NCI-H345 (cell line): ENCODE data around the gene CD163L1.

Source experiments
- DNase-seq: peaks from one replicate; lab custom pipeline; 2025; lab: John Stamatoyannopoulos, UW

The CD163L1 gene

DNA sequence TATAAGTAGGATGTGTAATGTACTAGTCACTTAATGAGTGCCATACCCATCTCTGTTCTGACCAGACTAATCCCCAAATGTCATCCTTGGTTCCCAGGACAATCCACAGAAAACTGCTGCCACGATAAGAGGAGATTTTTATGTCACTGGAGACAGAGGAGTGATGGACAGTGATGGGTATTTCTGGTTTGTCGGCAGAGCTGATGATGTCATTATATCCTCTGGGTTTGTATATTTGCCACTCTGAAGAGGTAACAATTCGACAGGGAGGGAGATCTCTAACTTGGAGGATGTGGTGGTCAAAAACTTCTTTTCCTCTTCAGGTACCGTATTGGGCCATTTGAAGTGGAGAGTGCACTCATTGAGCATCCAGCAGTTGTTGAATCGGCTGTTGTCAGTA, 119.8 kb downstream of the CD163L1 start:
- DNase-seq: no peak

DNA sequence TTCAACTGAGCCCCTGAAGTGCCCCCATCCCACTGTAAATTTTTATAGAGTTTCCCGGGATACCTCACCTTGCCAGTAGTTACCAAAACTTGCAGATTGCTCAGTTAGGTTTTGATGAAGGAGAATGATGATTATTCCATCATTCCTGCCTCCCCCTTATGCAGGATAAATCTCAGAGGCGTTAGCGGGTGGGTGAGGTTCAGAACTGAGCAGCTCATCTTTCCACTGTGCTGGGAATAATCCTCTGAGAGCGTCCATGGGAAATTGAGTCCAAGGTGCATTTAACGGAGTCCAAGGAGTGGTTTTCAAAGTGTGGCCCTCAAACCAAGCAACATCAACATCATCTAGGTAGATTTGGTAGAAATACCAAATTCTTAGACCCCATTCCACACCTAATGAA, 121.4 kb downstream of the CD163L1 start:
- DNase-seq: no peak

DNA sequence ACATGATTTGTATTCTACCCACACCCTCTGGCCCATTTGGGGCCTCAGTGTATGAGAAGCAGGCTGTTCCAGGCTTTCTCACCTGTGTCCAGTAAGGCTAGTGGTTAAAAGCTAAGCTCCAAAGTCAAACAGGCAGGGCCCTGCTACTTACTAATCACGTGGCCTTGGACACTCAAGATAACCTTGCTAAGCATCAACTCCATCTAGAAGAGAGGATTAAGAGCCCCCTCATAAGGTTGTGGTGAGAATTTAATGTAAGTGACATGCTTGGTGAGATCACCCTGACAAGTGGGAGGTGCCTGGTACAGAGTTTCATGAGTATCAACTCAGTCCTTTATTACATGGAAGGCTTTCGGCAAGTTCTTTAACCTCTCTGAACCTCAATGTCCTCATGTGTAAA, 122.3 kb downstream of the CD163L1 start:
- no peak for DNase-seq

DNA sequence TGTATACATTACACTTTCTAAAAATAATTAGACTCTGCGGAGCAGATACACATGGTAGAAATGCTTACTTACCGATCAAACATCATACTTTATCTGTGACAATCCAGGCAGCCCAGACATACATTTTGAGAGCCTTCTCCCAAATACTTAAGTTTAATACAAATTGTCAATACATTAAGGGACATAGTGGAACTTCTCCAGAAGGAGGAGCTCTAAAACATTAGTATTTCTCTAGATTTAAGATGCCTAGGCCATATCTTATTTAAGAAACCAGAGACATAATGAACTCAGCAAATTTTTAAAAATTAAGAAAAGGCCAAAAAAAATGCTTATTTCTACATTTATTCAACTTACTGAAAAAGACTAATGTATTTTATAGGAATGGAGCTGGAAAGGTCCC, 124.0 kb downstream of the CD163L1 start:
- DNase-seq: no peak

DNA sequence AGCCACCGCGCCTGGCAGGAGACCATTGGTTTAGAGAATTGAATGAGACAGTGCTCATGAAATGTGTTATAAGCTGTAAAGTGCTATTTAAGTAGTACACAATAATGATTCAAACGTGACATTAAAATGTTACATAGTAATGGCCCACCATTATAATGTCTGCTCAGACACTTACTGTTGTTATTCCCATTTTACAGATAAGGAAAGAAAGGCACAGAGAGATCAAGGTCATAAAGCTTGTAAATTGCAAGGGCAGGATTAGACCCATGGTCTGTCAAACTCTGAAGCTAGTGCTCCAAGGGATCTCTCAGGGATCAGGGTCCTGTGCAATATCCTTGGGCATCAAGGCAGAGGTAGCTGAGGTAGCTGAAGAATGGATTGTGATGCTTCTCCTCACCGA, 133.9 kb downstream of the CD163L1 start:
- DNase-seq: no peak
